ENCODE measurements around the gene CA10. TPM values are rescaled to one million over a fixed set of nuclear protein-coding genes. Genes with fewer than 3 reads are reported as not detected.

Gene CA10
- total and polyA plus RNA-seq, 2 experiments from 2014 or later: 0.92 to 1.5 TPM

DNA sequence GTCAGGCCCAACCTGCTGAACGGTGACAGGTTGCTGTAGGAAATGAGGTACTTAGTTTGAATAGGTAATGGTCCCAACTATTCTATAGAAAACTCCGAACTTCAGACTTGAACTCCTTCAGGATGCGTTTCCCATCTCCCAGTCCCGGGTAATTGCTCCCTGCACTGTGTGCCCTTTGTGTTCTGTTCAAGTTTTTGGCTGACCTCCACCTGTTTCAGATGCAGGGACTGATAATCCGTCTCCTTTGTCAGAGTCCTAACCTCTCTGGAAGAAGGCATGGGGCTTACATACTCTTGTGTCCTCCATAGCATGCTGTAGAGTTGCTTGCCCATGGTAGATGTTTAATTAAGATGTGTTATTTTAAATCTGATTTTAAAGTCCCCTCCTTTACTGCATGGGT lies 547.7 kb downstream of the CA10 start:
- H3K4me3 ChIP-seq: no peak overlapping the region
- no peak for TF ChIP-seq CREB1 (CRISPR knock-in tag; IDR thresholded peaks at IDR 0.05; ENCODE audit: low read depth)
- no peak for TF ChIP-seq EZH2 (IDR thresholded peaks at IDR 0.05; ENCODE audit: low read depth, unreplicated experiment)
- no peak for TF ChIP-seq STAT1 (IDR thresholded peaks at IDR 0.05; ENCODE audit: unreplicated experiment)
- no peak for TF ChIP-seq EZH2phosphoT487 (IDR thresholded peaks at IDR 0.05; ENCODE audit: unreplicated experiment)
- TF ChIP-seq ZNF331 (CRISPR knock-in tag; IDR thresholded peaks at IDR 0.05; ENCODE audit: low read depth): no peak
- no peak for TF ChIP-seq REST (IDR thresholded peaks at IDR 0.05; ENCODE audit: unreplicated experiment)
- no peak for TF ChIP-seq NANOG (IDR thresholded peaks at IDR 0.05; ENCODE audit: borderline replicate concordance)
- TF ChIP-seq, protein P1, sequence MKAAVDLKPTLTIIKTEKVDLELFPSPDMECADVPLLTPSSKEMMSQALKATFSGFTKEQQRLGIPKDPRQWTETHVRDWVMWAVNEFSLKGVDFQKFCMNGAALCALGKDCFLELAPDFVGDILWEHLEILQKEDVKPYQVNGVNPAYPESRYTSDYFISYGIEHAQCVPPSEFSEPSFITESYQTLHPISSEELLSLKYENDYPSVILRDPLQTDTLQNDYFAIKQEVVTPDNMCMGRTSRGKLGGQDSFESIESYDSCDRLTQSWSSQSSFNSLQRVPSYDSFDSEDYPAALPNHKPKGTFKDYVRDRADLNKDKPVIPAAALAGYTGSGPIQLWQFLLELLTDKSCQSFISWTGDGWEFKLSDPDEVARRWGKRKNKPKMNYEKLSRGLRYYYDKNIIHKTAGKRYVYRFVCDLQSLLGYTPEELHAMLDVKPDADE (IDR thresholded peaks at IDR 0.05): no peak
- TF ChIP-seq JUNB (IDR thresholded peaks at IDR 0.05; ENCODE audit: unreplicated experiment): no peak
- no peak for TF ChIP-seq CTCF (conservative IDR thresholded peaks at IDR 0.05; ENCODE audit: low read depth in 2 of 2)
- no peak for TF ChIP-seq ZNF462 (CRISPR knock-in tag; IDR thresholded peaks at IDR 0.05)
- TF ChIP-seq ZNF114 (CRISPR knock-in tag; IDR thresholded peaks at IDR 0.05): no peak
- no peak for TF ChIP-seq POLR2AphosphoS5 (IDR thresholded peaks at IDR 0.05; ENCODE audit: low read depth)
- no peak for DNase-seq (ENCODE audit: low spot score)
- peaks cover 7% of the 10 kb centered on the region; the same call in 1 of the 3 replicates for H3K9me3 Mint-ChIP-seq
- 0 out of 3 replicates have a peak, but pooled peaks cover 2% of the 10 kb centered on the region for H3K36me3 Mint-ChIP-seq (ENCODE audit: low read depth)
- no peaks in the 10 kb centered on the region for H4K20me1 ChIP-seq (replicated peaks; ENCODE audit: insufficient read depth)
- H3K9me2 ChIP-seq (ENCODE audit: insufficient read depth): no peaks in the 10 kb centered on the region
- H2AFZ ChIP-seq: no peak overlapping the region
- no peaks in the 10 kb centered on the region for H3K79me2 ChIP-seq (replicated peaks; ENCODE audit: insufficient read depth)
- no peak for ATAC-seq
- H3K4me1 Mint-ChIP-seq: peaks cover 3% of the 10 kb centered on the region
- H3K4me2 ChIP-seq: no peak overlapping the region
- no peak overlapping the region for H3K4me3 Mint-ChIP-seq
- H3K27me3 ChIP-seq (ENCODE audit: insufficient read depth): no peaks in the 10 kb centered on the region
- no peak overlapping the region for H3K27ac ChIP-seq (ENCODE audit: low read depth)
- no peaks in the 10 kb centered on the region for H3K4me1 ChIP-seq (ENCODE audit: insufficient read depth)
- peaks cover 2% of the 10 kb centered on the region for H3K27me3 Mint-ChIP-seq (ENCODE audit: insufficient read depth, low read depth, poor library complexity)
- no peaks in the 10 kb centered on the region for H3K36me3 ChIP-seq (ENCODE audit: insufficient read depth)
- no peaks in the 10 kb centered on the region for H3F3A ChIP-seq (replicated peaks; ENCODE audit: low read depth)
- H3K27ac Mint-ChIP-seq: no peak overlapping the region

Measured in GM23338 (cell line).